ENCODE measurements around the gene TOR1AIP2.

DNA sequence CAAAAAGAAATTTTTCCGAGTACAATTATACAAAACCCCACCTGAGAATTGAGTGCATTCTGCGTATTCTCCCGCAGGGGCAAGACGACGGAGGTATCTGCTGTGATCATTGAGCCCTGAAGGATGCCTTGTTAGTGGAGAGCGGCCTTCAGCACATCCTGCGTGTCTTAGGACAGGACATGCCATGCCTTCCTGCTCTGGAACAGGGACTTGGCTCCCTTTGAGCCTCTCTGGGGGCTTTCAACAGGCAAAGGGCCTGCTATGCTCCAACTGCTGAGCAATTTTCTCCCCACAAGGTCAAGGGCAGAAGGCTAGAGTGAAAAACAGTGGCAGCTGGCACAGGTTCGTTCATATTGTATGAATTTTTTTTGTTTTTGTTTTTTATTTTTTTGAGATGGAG, 52.4 kb downstream of the TOR1AIP2 start:
- TF ChIP-seq, protein P1, sequence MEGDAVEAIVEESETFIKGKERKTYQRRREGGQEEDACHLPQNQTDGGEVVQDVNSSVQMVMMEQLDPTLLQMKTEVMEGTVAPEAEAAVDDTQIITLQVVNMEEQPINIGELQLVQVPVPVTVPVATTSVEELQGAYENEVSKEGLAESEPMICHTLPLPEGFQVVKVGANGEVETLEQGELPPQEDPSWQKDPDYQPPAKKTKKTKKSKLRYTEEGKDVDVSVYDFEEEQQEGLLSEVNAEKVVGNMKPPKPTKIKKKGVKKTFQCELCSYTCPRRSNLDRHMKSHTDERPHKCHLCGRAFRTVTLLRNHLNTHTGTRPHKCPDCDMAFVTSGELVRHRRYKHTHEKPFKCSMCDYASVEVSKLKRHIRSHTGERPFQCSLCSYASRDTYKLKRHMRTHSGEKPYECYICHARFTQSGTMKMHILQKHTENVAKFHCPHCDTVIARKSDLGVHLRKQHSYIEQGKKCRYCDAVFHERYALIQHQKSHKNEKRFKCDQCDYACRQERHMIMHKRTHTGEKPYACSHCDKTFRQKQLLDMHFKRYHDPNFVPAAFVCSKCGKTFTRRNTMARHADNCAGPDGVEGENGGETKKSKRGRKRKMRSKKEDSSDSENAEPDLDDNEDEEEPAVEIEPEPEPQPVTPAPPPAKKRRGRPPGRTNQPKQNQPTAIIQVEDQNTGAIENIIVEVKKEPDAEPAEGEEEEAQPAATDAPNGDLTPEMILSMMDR (IDR thresholded peaks at IDR 0.05) = no peak
- TF ChIP-seq POLR2A (IDR thresholded peaks at IDR 0.05) = no peak
